HG03460 (cell line): ENCODE results near the gene SEPTIN10.
"Not testable (repeated sequence)": the region's sequence is repeated elsewhere in the genome, so short reads cannot be mapped to it uniquely, and the experiment has no call there.

Experiments used
- ATAC-seq: cut with Tn5 transposase; IDR thresholded peaks from one replicate; pipeline ENCODE4 v1.9.1; 2021; ENCODE audit not compliant: unreplicated experiment

SEPTIN10 gene

DNA sequence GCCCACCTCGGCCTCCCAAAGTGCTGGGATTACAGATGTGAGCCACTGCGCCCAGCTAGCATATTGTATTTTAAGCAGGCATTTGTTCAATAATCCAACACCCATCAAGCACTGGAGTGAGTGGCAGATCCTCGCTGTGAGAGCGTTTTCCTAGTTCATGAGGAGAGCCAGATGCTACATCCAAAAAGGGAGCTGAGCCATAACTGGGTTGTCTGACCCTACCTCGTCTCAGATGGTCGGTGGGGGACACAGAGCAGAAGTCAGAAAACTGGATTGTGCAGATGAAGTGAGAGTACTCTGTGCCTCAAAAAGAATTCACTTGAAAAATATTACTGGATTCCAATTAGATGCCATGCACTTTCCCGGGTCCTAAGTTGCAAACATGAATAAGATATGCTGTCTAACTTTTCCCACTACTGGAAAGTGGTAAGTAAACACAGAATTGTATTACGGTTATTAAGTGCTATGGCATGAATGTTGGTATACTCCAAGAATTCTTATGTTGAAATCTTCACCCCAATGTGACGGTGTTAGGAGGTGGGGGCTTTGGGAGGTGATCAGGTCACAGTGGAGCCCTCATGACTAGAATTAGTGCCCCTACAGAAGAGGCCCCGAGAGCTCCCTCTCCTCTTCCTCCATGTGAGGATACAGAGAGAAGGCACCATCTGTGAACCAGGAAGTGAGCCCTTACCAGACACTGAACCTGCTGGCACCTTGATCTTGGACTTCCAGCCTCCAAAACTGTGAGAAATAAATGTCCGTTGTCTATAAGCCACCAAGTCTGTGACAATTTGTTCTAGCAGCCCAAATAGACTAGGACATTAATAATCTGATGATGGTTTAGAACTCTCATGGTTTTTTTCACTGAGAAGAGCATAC, 21.9 kb upstream of the SEPTIN10 start:
- no peak for ATAC-seq

DNA sequence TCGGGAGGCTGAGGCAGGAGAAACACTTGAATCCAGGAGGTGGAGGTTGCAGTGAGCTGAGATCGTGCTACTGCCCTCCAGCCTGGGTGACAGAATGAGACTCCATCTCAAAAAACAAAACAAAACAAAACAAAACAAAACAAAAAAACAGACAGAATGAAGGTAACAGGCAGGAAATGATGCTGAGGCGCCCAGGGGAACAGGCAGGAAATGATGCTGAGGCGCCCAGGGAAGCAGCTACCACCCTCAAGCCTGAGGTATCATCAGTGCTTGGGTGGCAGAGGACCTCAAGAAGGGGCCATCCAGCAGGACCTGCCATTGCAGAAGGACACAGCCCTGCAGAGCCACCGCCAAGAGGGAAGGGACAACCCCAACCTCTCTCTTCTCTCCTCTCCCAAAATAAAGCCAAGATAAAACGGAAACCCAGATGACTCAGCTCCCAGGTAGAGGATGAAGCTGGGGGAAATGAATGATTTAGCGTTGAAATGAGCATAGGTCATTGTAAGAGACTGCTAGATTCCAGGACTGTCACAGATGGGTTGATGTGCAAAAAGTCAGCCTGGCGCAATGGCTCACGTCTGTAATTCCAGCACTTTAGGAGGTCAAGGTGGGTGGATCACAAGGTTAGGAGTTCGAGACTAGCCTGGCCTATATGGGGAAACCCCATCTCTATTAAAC, 19.7 kb upstream of the SEPTIN10 start:
- no peak for ATAC-seq

GRCh38 chr2:109632158-109632789, 18.5 kb upstream of the SEPTIN10 start:
- ATAC-seq: no peak

- no peak for ATAC-seq
These were observed 18.0 kb upstream of the SEPTIN10 start for GRCh38 chr2:109631741-109632140.

- ATAC-seq: no peak
These were observed 17.0 kb upstream of the SEPTIN10 start for GRCh38 chr2:109630441-109631430.

- no peak for ATAC-seq
These were observed 16.1 kb upstream of the SEPTIN10 start for GRCh38 chr2:109629867-109630266.

DNA sequence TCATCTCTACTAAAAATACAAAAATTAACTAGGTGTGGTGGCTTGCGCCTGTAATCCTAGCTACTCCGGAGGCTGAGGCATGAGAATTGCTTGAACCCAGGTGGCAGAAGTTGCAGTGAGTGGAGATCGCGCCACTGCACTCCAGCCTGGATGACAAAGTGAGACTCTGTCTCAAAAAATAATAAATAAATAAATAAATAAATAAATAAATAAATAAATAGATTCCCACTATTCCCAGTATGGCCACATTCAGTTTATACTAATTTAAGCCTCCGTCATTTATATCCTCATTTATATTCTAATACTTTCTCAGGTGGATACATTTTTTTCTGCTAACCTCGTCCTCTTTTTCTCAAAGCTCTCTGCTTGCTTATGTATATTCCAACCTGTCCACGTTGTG, 14.6 kb upstream of the SEPTIN10 start:
- ATAC-seq: not testable (repeated sequence)

DNA sequence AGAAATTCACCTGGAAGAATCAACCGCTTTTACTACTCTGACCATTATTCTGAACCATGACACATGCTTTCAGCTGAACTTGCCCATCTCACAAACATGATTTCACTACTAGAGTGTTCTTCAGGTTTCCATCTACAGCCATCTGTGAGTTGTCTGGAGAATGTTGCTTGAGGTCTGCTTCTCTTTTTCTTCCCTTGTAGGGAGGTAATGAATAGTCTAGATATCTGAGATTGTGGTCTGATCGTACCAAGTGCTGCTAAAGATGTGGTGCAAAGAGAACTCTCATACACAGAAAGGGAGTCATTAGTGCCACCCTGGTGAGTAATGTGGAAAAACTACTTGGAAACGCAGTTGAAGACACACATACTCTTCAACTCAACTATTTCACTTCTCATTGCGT, 10.6 kb upstream of the SEPTIN10 start:
- no peak for ATAC-seq

DNA sequence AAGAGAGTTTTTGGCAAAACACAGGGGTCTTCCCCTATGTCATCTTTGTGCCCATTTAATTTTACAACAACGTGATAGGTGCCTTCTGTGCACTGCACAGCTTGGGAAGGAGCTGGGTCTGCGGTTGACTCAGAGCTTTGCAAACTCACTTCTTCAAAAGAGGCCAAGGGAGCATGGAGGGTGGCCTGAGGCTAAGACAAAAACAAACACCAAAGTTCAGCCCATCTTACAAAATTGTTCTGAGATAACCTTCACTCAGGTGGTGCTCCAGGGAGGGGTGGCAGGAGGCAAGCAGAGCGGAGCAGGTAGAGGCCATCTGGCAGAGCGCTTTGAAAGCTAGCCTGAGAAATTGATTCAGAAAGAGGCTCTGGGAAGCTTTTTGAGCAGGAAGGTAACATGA, 10.2 kb upstream of the SEPTIN10 start:
- no peak for ATAC-seq

DNA sequence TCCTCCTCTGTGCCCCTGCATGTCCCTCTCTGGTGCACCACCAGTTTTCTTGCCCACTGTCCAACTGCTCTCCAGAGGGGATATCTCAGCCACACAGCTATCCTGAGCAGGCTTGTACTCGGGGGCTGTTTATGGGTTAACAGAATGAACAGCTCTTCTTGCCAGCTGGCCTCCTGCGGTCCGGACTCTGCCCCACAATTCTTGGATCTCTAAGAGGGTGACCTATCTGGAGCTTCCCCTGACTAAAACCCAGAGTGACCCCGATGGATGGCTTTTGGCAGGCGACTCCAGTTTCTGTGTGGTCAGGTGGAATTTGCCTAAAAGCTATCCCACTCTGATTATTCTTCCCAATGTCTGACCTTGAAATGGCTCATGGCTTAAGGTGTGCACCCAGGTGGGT, 9.5 kb upstream of the SEPTIN10 start:
- ATAC-seq: no peak

GRCh38 chr2:109619032-109619615, 5.4 kb upstream of the SEPTIN10 start:
- no peak for ATAC-seq

GRCh38 chr2:109616184-109616583, 2.4 kb upstream of the SEPTIN10 start:
- ATAC-seq: no peak

DNA sequence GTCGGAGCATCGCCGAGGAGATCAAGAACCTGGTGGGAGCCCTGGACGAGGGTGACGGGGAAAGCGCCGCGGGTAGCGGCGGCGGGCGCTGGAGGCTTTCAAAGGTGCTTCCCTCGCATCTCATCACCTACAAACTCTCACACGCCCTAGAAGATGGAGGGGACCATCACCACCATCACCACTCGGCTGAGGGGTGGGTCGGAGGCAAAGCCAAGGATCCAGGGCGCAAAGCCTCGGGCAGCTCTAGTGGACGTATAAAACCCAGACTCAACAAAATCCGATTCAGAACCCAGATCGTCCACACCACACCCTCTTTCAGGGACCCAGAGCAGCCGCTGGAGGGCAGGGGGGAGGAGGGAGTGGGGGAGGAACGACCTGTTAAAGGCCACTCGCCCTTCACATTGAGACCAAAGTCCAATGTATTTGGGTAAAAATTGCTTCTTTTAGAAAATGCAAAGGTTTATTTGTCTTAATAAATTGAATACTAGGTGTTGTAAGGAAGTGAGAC, 1.9 kb upstream of the SEPTIN10 start:
- no peak for ATAC-seq

DNA sequence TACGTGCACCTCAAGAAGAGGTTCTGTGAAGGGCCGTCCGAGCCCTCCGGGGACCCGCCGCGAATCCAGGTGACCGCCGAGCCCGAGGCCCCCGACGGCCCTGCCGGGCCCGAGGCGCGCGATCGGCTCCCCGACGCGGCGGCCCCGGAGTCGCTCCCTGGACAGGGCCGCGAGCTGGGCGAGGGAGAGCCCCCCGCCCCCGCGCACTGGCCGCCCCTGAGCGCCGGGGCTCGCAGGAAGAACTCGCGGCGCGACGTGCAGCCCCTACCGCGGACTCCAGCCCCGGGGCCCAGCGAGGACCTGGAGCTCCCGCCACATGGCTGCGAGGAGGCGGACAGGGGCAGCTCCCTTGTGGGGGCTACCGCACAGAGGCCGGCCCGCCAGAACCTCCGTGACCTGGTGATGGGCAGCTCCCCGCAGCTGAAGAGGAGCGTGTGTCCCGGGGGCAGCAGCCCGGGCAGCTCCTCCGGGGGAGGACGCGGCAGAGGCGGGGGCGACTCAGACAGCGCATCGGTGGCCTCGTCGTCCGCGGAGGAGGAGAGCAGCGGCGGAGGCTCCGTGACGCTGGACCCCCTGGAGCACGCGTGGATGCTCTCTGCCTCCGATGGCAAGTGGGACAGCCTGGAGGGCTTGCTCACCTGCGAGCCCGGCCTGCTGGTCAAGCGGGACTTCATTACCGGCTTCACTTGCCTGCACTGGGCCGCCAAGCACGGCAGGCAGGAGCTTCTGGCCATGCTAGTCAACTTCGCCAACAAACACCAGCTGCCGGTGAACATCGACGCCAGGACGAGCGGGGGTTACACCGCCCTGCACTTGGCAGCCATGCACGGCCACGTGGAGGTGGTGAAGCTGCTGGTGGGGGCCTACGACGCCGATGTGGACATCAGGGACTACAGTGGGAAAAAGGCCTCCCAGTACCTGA, 1.2 kb upstream of the SEPTIN10 start:
- ATAC-seq: no peak

GRCh38 chr2:109613081-109613921, 465 bp downstream of the SEPTIN10 start:
- ATAC-seq: no peak

DNA sequence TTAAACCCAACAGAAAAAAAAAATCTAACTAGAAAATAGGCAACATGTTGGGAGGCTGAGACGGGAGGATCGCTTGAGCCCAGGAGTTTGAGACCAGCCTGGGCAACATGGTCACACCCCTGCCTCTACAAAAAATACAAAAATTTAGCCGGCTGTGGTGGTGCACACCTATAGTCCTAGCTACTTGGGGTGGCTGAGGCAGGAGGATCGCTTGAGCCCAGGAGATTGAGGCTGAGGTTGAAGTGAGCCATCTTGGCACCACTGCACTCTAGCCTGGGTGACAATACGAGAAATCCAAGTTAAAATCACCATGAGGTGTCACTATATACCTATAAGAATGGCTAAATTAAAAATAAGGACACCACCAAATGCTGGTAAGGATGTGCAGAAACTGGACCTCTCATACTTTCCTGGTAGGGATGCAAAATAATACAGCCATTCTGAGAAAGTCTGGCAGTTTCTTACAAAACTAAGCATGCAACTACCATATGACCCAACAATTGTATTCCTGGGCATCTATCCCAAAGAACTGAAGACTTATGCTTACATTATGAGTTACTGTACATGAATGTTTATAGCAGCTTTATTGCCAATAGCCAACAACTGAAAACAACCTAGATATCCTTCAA, 2.2 kb downstream of the SEPTIN10 start:
- no peak for ATAC-seq

- no peak for ATAC-seq
These were observed 4.3 kb downstream of the SEPTIN10 start for GRCh38 chr2:109609352-109610024.
